A549 treated with AZD9567 at 1 μM for 4 hours (cell line): ENCODE results near the gene FEM1A. TPM values are rescaled to one million over a fixed set of nuclear protein-coding genes. Genes with fewer than 3 reads are reported as not detected.

Source experiments
- total RNA-seq: library from RNA; stranded (reverse); fragments of 200-300 nt; extraction: Qiagen RNA extraction; gene quantifications from 5 replicates; pipeline ENCODE4 v1.2.3, GENCODE V29; 2022; ENCODE audit not compliant: insufficient read depth

Gene FEM1A
- total RNA-seq: 5.4 to 6.5 TPM (median 5.8 TPM) in 5 replicates

GRCh38 chr19:4791183-4792018 is at the start of gene FEM1A:
TSS of gene FEM1A (plus strand) at chr19:4791734. CDS start at chr19:4791855, 121 bp downstream.

GRCh38 chr19:4831304-4831978 is 39.9 kb downstream of the FEM1A start, which contains the start of gene TICAM1:
TSS of gene TICAM1 (minus strand) at chr19:4831712. CDS start at chr19:4818377, 13,335 bp downstream.

Other genes with a start within 250 kb of the FEM1A start
- gene SEMA6B, start 232.1 kb upstream of the FEM1A start, total RNA-seq: 4.6 to 6.0 TPM (median 5.2 TPM) in 5 replicates
- 3.1 to 4.6 TPM (median 4.1 TPM) in 5 replicates for gene TNFAIP8L1, start 152.2 kb upstream of the FEM1A start, total RNA-seq
- 103 to 139 TPM (median 138 TPM) in 5 replicates for gene MYDGF, start 121.4 kb upstream of the FEM1A start, total RNA-seq
- 48.1 to 60.1 TPM (median 57.2 TPM) in 5 replicates for gene DPP9, start 67.9 kb upstream of the FEM1A start, total RNA-seq
- gene TICAM1, start 40.0 kb downstream of the FEM1A start, total RNA-seq: 6.9 to 9.4 TPM (median 9.3 TPM) in 5 replicates
- 136 to 156 TPM (median 141 TPM) in 5 replicates for gene PLIN3, start 75.9 kb downstream of the FEM1A start, total RNA-seq
- not detected in 5 replicates for gene ARRDC5, start 111.2 kb downstream of the FEM1A start, total RNA-seq
- 37.5 to 45.1 TPM (median 43.4 TPM) in 5 replicates for gene UHRF1, start 117.8 kb downstream of the FEM1A start, total RNA-seq
- gene KDM4B, start 177.4 kb downstream of the FEM1A start, total RNA-seq: 8.3 to 10.1 TPM (median 9.5 TPM) in 5 replicates